Measurements from ENCODE around the gene SPO11. TPM values are rescaled to one million over a fixed set of nuclear protein-coding genes. Genes with fewer than 3 reads are reported as not detected.

SPO11 gene
- total RNA-seq, 4 donors from 2014 or later, result not detected

GRCh38 chr20:57390604-57391438 lies 61.2 kb downstream of the SPO11 start, which contains the start of gene RBM38:
Gene RBM38, plus strand, starts transcription at chr20:57391396. Its CDS starts 186 bp downstream, at chr20:57391582.
- peaks cover 23 to 63% (median 42%) of the 10 kb centered on the region in 4 donors for H3K4me1 ChIP-seq
- intact Hi-C loops (cut with DNase I; ENCODE audit: low total_unique reads), result no loop called here
- in situ Hi-C loops (cut with MboI; ENCODE audit: low pct_ligation_motif_present in 1 of 4, low pct_unique_long_range_greater_than_20kb in 1 of 4, low sequenced_read_pairs in 3 of 4), result loop anchor here in 2 of 4 donors (25.0 kb wide), 3 partner anchors 196 to 821 kb away; partner anchors contain the start of gene ZBP1 (in 1 of the 2)

GRCh38 chr20:57391439-57392301 lies 62.1 kb downstream of the SPO11 start:
- peak overlapping the region; percentile 92 to 95 (median 93) for H3K27ac ChIP-seq
- no peaks in the 10 kb centered on the region for H3K27me3 ChIP-seq
- no peak for TF ChIP-seq POLR2AphosphoS5 (IDR thresholded peaks at IDR 0.05)
- no peak for TF ChIP-seq EP300 (IDR thresholded peaks at IDR 0.05; ENCODE audit: low read depth)
- no peak for TF ChIP-seq CTCF (IDR thresholded peaks at IDR 0.05)
- peak; percentile 17 for TF ChIP-seq POLR2A (IDR thresholded peaks at IDR 0.05)
- in situ Hi-C loops (cut with MboI; ENCODE audit: low pct_ligation_motif_present in 1 of 4, low pct_unique_long_range_greater_than_20kb in 1 of 4, low sequenced_read_pairs in 3 of 4), result loop anchor here in 2 of 4 donors (25.0 kb wide), 3 partner anchors 196 to 821 kb away; partner anchors contain the start of gene ZBP1 (in 1 of the 2)
- intact Hi-C loops (cut with DNase I; ENCODE audit: low total_unique reads), result no loop called here
- peak overlapping the region; percentile 82 to 88 (median 87) for H3K4me3 ChIP-seq
- H3K4me1 ChIP-seq, result peaks cover 23 to 72% (median 46%) of the 10 kb centered on the region in 4 donors
- 1% methylated on average over 16 of the region's 98 CpGs; no CpG with 5 or more reads in 1 of the 2 donors for WGBS, 2 donors (ENCODE audit: low coverage in 1 of 2)
- H3K36me3 ChIP-seq, result no peaks in the 10 kb centered on the region
- DNase-seq, result peak; percentile 28
- H3K9me3 ChIP-seq, result no peaks in the 10 kb centered on the region

More at GRCh38 chr20:57390604-57391438, 61.2 kb downstream of the SPO11 start, which contains the start of gene RBM38:
- WGBS, 2 donors (ENCODE audit: low coverage in 1 of 2), result 38% methylated on average over 63 of the region's 78 CpGs; no CpG with 5 or more reads in 1 of the 2 donors
- H3K9me3 ChIP-seq, result no peaks in the 10 kb centered on the region
- peak within 1 kb of the TSS; percentile 92 to 95 (median 93) for H3K27ac ChIP-seq
- H3K4me3 ChIP-seq, result peak within 1 kb of the TSS; percentile 82 to 88 (median 87)
- TF ChIP-seq EP300 (IDR thresholded peaks at IDR 0.05; ENCODE audit: low read depth) (no peak), POLR2AphosphoS5 (IDR thresholded peaks at IDR 0.05) (no peak), CTCF (IDR thresholded peaks at IDR 0.05) (no peak), POLR2A (IDR thresholded peaks at IDR 0.05) (no peak)
- no peaks in the 10 kb centered on the region for H3K27me3 ChIP-seq
- peak; percentile 79 for DNase-seq
- H3K36me3 ChIP-seq, result no peaks in the 10 kb centered on the region

GRCh38 chr20:57392512-57393271 lies 63.1 kb downstream of the SPO11 start:
- Histone ChIP-seq H3K27me3 (no peaks in the 10 kb centered on the region), H3K27ac (peak overlapping the region; percentile 92 to 95 (median 93)), H3K4me3 (peak overlapping the region; percentile 42 to 88 (median 85)), H3K4me1 (peaks cover 28 to 82% (median 55%) of the 10 kb centered on the region in 4 donors), H3K9me3 (no peaks in the 10 kb centered on the region), H3K36me3 (no peaks in the 10 kb centered on the region)
- in situ Hi-C loops (cut with MboI; ENCODE audit: low pct_ligation_motif_present in 1 of 4, low pct_unique_long_range_greater_than_20kb in 1 of 4, low sequenced_read_pairs in 3 of 4), result loop anchor here in 2 of 4 donors (25.0 kb wide), 3 partner anchors 195 to 820 kb away; partner anchors contain the start of gene ZBP1 (in 1 of the 2)
- 26 to 30% methylated on average over 4 to 31 of the region's 33 CpGs for WGBS, 2 donors (ENCODE audit: low coverage in 1 of 2)
- intact Hi-C loops (cut with DNase I; ENCODE audit: low total_unique reads), result no loop called here
- peak; percentile 40 for TF ChIP-seq POLR2A (IDR thresholded peaks at IDR 0.05)
- no peak for TF ChIP-seq CTCF (IDR thresholded peaks at IDR 0.05)
- TF ChIP-seq POLR2AphosphoS5 (IDR thresholded peaks at IDR 0.05), result peak in 2 of 3 donors; percentile 8 to 52
- DNase-seq, result peak; percentile 77

Small RNA genes lying within 50 kb of the gene (small RNA-seq; reads per million reads assigned to genes)
- gene MIR4325, result 0 reads per million in 4 donors
- 0 reads per million in 4 donors for gene RF00019
- 0 reads per million in 4 donors for gene RPL39P39

Other genes with a start within 250 kb of the SPO11 start
- gene BMP7, start 63.2 kb upstream of the SPO11 start, total RNA-seq, result 1 to 10 TPM in 3 of 4 donors, not detected in 1; 1.4 to 2.2 (median 1.5) TPM
- 10 to 100 TPM in 3 of 4 donors, 1 to 10 TPM in 1; 5.6 to 29.9 (median 15.2) TPM for gene RAE1, start 21.5 kb downstream of the SPO11 start, total RNA-seq
- gene RBM38, start 61.6 kb downstream of the SPO11 start, total RNA-seq, result 10 to 100 TPM; 26.5 to 37.4 (median 30.4) TPM
- under 1 TPM in 1 of 4 donors, not detected in 3; 0.14 TPM for gene CTCFL, start 195.3 kb downstream of the SPO11 start, total RNA-seq
- gene PCK1, start 231.3 kb downstream of the SPO11 start, total RNA-seq, result 100 to 1,000 TPM; 395 to 794 (median 739) TPM